Small intestine (tissue), 7 donors: ENCODE results near the gene TMEM17. TPM values are rescaled to one million over a fixed set of nuclear protein-coding genes. Genes with fewer than 3 reads are reported as not detected.

Source experiments
- DNase-seq, 2 donors: peaks; one replicate each; pipeline versions ENCODE4 v3.0.0 to v3.0.0-alpha.2; 2013
- FAIRE-seq: peaks from 2 replicates; lab custom pipeline; 2012; peaks lifted over from hg19 to GRCh38; lab: Jason Lieb, UNC
- H3K27ac ChIP-seq, 3 donors: one replicate each; pipeline ENCODE4 v1.5.1; 2013; ENCODE audit warnings: low read length in 2 of 3, mild to moderate bottlenecking in 2 of 3, control low read depth in 1 of 3, inconsistent platforms in 1 of 3, low read depth in 1 of 3, moderate library complexity in 1 of 3
- H3K27me3 ChIP-seq, 3 donors: one replicate each; pipeline ENCODE4 v1.6.1; 2013; ENCODE audit warnings: low read length in 3 of 3, inconsistent platforms in 1 of 3; ENCODE audit not compliant: control insufficient read depth in 3 of 3, insufficient read depth in 3 of 3
- H3K36me3 ChIP-seq, 3 donors: one replicate each; pipeline ENCODE4 v1.6.1; 2013; ENCODE audit warnings: low read length in 3 of 3, inconsistent platforms in 1 of 3, low read depth in 1 of 3, mild to moderate bottlenecking in 1 of 3, moderate library complexity in 1 of 3; ENCODE audit not compliant: control insufficient read depth in 3 of 3, insufficient read depth in 2 of 3
- H3K4me1 ChIP-seq, 3 donors: one replicate each; pipeline ENCODE4 v1.6.1; 2013; ENCODE audit warnings: low read length in 2 of 3, inconsistent platforms in 1 of 3, low read depth in 1 of 3, mild to moderate bottlenecking in 1 of 3, moderate library complexity in 1 of 3; ENCODE audit not compliant: control insufficient read depth in 3 of 3, insufficient read depth in 2 of 3
- H3K4me3 ChIP-seq, 3 donors: one replicate each; pipeline ENCODE4 v1.5.1; 2013; ENCODE audit warnings: low read length in 3 of 3, control low read depth in 1 of 3, inconsistent platforms in 1 of 3, low read depth in 1 of 3, mild to moderate bottlenecking in 1 of 3, moderate library complexity in 1 of 3
- H3K9me3 ChIP-seq, 2 donors: one replicate each; pipeline ENCODE4 v1.6.1; 2013; ENCODE audit warnings: low read depth in 1 of 2, low read length in 1 of 2; ENCODE audit not compliant: control insufficient read depth in 2 of 2, insufficient read depth in 1 of 2
- WGBS, 3 donors: extraction: QIAGEN DNeasy Blood & Tissue Kit; methylation state at CpG; one replicate each; pipeline ENCODE4 v1.1.7; 2013; 5-methylcytosine and 5-hydroxymethylcytosine counted together
- polyA plus RNA-seq, 4 donors: library from polyadenylated mRNA; stranded (reverse) in 3 of 4; unstranded in 1 of 4; fragments of 200-250 nt in 3 of 4; fragments of 120-200 nt in 1 of 4; gene quantifications; one replicate each; pipeline versions ENCODE4 v1.2.1 to v1.2.3, GENCODE V29; 2013
- donor health status: healthy with polysubstance abuse.
- donor health status: control.
- donor health status: control.
- donor health status: Bipolar disorder and iron deficiency.
- donor health status: healthy.

Gene TMEM17
- polyA plus RNA-seq, 4 donors, result 1.2 to 4.1 TPM; not detected in 2

DNA sequence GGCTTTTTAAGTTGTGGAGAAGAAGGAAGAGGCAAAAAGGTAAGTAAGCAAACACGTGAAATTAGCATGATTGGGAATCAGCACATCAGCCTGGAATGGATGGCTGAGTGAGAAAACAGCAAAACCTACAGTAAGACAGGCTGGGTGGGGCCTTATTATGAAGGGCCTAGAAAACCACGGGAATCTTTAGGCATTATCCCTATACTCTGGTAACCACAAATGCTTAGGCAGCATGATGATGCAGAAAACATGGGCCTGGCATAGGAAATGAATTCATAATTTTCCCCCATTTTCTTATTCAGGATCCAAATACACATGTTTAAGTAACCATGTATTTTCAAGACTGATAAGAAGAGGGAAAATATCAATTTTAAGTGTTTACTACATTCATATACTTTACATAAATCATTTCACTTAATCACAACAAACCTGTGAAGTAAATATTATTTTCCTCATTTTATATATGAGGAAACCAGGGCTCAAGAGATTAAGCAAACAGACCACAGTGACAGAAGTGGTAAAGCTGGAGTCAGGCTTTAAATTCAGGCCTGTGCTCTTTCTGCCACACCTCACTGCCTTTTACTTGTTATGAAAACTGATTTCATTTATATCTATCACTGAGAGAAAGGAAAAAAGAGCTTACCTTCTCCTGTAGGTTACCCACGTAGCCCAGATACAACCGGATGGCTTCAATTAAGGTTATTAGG, 4.0 kb downstream of the TMEM17 start:
- H3K36me3 ChIP-seq, result no peaks in the 10 kb centered on the region
- peak overlapping the region in 1 of 3 donors; percentile 59 for H3K27ac ChIP-seq
- DNase-seq, result no peak
- H3K9me3 ChIP-seq, result no peaks in the 10 kb centered on the region
- no peak for FAIRE-seq
- H3K4me3 ChIP-seq, result no peak overlapping the region
- peaks cover 0 to 9% (median 0%) of the 10 kb centered on the region in 3 donors for H3K4me1 ChIP-seq
- H3K27me3 ChIP-seq, result no peaks in the 10 kb centered on the region
- WGBS, 3 donors, result 72 to 87% (median 82%) methylated on average over 4 of the region's 4 CpGs

DNA sequence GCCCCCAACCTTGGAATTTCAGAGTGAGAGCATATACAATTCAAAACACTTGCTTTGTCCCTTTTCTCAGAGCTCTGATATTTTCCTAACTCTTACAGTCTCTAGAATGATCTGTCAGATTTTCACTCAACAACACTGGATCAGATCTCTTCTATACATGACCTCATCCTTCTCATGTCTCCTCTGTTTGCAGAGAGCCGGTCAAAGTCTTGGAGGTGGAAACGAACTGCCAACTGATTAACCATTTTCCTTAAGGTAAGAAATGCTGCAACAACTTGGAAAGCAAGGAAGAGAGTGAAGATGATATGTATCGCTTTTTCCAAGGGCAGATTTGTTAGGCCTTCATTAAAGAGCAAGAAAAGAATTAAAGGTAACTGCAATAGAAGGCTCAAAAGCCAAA, 4.9 kb downstream of the TMEM17 start:
- H3K36me3 ChIP-seq, result no peaks in the 10 kb centered on the region
- WGBS, 3 donors, result 16 to 69% (median 48%) methylated on average over 3 of the region's 3 CpGs
- no peak overlapping the region for H3K4me3 ChIP-seq
- DNase-seq (peak; percentile 55 to 78), FAIRE-seq (no peak)
- H3K27me3 ChIP-seq, result no peaks in the 10 kb centered on the region
- peaks cover 0 to 8% (median 0%) of the 10 kb centered on the region in 3 donors for H3K4me1 ChIP-seq
- no peaks in the 10 kb centered on the region for H3K9me3 ChIP-seq
- H3K27ac ChIP-seq, result peak overlapping the region in 1 of 3 donors; percentile 59

DNA sequence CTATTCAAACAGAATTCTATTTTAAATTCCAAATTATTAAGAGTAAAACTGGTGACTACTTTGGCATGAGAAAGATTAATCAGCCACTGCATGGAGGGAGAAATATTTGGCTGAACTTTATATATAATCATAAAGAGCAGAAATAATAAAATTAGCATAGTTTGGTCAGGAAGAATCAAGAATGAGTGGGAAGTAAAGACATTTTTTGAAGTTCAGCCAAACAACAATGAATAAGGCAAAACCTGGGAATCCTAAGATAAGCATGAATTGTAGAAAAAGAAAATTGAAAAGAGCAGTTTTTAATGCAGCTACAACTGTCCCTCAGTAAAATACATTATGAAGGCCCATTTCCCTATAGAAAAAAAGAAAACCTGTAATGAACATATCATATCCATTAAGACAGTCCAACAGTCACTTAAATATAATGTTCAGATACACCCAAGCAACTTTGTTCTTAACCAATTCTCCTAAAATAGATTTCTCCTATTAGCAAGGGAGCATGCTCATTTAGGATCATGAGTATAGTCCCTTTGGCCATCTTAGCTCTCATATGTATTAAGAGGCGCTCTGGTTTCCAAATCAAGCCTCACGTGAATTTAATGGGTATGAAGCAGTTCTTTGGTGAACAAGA, 6.5 kb downstream of the TMEM17 start:
- Histone ChIP-seq H3K27ac (no peak overlapping the region), H3K4me3 (no peak overlapping the region), H3K9me3 (no peaks in the 10 kb centered on the region), H3K4me1 (peaks cover 0 to 8% (median 0%) of the 10 kb centered on the region in 3 donors), H3K36me3 (no peaks in the 10 kb centered on the region), H3K27me3 (no peaks in the 10 kb centered on the region)
- FAIRE-seq (no peak), DNase-seq (no peak)
- 79 to 97% (median 93%) methylated on average over 2 of the region's 2 CpGs for WGBS, 3 donors

DNA sequence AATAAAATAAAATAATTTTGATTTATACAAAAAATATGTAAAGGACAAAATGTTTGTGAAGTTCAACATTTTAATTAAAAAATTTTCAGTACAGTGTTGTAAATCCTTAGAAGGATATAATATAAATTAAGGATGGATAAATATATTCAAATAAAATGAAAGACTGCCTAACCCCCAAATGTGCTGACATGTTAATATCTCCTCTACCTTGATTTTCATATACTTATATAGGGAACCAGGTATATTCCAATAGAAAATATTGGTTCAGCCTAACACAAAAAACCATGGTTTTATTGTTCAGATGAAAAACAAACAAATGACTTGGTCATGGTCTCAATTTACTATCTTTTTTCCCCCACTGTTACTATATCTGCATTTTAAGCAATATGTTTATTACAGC, 7.3 kb downstream of the TMEM17 start:
- no peaks in the 10 kb centered on the region for H3K27me3 ChIP-seq
- DNase-seq (no peak), FAIRE-seq (peak; percentile 30)
- H3K36me3 ChIP-seq, result no peaks in the 10 kb centered on the region
- H3K27ac ChIP-seq, result no peak overlapping the region
- no peaks in the 10 kb centered on the region for H3K9me3 ChIP-seq
- H3K4me1 ChIP-seq, result peaks cover 0 to 8% (median 0%) of the 10 kb centered on the region in 3 donors
- H3K4me3 ChIP-seq, result no peak overlapping the region

DNA sequence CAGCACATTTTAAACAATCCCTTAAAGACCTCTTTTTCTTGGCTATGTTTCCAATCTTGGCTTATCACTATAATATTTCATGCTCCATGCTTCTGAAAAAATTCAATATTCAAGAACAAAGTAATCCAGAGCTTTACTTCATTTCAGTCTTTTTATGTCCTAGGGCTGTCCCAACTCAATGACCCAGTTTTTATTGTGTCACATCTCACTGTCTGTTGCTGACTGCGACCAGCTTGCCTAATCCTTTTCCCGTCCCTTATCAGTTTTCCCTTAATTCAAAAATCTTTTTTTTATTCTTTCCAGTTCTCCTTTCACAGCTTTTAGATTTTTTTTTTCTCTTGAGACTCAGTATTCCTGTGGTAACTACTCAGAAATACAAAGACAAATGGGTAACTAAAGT, 10.2 kb downstream of the TMEM17 start:
- H3K9me3 ChIP-seq, result no peaks in the 10 kb centered on the region
- no peak for DNase-seq

DNA sequence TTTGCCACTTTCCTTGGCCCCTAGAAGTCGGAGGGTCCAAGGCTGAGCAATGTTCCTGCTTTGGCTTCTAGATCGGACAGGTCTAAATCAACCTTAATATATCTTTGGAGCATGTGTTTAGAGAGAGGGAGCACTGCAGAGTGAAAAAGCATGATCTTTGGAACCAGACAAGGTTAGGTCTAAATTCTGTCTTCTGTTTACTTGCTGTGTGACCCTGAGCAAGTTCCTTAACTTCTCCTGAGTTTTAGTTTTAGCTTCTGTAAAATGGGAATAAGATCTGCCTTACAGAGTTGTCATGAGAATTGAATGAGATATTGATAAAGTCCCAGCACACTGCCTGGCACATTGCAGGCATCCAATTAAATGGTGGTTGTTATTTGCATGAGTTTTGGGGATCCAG, 13.9 kb downstream of the TMEM17 start:
- Histone ChIP-seq H3K9me3 (no peaks in the 10 kb centered on the region), H3K4me3 (no peak overlapping the region), H3K36me3 (no peaks in the 10 kb centered on the region), H3K4me1 (peaks cover 0 to under 1% (median 0%) of the 10 kb centered on the region in 3 donors), H3K27ac (no peak overlapping the region), H3K27me3 (no peaks in the 10 kb centered on the region)
- 80 to 90% (median 86%) methylated on average over 2 of the region's 2 CpGs for WGBS, 3 donors
- no peak for FAIRE-seq
- DNase-seq, result no peak

More for the DNA sequence above, 10.2 kb downstream of the TMEM17 start:
- H3K4me3 ChIP-seq, result no peak overlapping the region
- 66 to 80% (median 78%) methylated on average over 2 of the region's 2 CpGs for WGBS, 3 donors
- H3K27ac ChIP-seq, result no peak overlapping the region
- FAIRE-seq, result no peak
- peaks cover 0 to 8% (median 0%) of the 10 kb centered on the region in 3 donors for H3K4me1 ChIP-seq
- H3K27me3 ChIP-seq, result no peaks in the 10 kb centered on the region
- no peaks in the 10 kb centered on the region for H3K36me3 ChIP-seq

DNA sequence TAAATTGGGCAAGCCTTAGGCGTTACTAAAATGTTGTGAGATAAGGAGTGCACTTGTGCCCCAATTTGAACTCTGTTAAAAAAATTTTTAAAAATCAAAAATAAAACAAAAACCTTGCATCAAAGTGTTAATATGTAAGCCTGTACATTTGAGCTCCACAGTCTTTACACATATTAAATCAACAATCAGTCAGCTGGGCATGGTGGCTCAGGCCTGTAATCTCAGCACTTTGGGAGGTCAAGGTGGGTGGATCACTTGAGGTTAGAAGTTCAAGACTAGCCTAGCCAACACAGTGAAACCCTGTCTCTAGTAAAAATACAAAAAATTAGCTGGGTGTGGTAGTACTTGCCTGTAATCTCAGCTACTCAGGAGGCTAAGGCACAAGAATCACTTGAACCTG, 16.3 kb downstream of the TMEM17 start:
- DNase-seq, result no peak
- Histone ChIP-seq H3K36me3 (no peaks in the 10 kb centered on the region), H3K4me3 (no peak overlapping the region), H3K27me3 (no peaks in the 10 kb centered on the region), H3K27ac (no peak overlapping the region), H3K4me1 (no peaks in the 10 kb centered on the region), H3K9me3 (no peaks in the 10 kb centered on the region)
- no peak for FAIRE-seq
- 80 to 94% (median 88%) methylated on average over 1 of the region's 1 CpG for WGBS, 3 donors

DNA sequence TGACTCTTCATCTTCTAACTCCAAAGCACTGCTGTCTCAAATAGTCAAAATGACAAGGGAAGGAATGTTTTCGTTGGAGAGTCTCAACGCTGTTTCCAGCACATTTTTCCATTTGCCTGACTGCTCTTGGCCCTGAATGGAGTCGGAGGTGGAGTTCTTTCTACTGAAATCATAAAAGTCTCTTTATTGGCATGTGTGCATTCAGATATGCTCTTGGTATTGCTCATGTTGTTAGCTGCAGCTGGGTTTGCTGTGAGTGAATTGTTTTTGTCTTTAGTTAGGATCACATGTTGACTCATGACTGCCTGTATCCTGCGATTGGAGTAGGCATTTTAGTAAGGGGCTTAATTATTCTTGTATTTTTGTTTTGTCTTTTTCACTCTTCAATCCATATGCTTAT, 16.8 kb downstream of the TMEM17 start:
- 55 to 78% (median 71%) methylated on average over 4 of the region's 4 CpGs for WGBS, 3 donors
- FAIRE-seq (no peak), DNase-seq (no peak)
- Histone ChIP-seq H3K4me3 (no peak overlapping the region), H3K9me3 (no peaks in the 10 kb centered on the region), H3K27me3 (no peaks in the 10 kb centered on the region), H3K4me1 (no peaks in the 10 kb centered on the region), H3K27ac (no peak overlapping the region), H3K36me3 (no peaks in the 10 kb centered on the region)
